ENCODE measurements around the gene SPANXN4.

Gene SPANXN4, protein sequence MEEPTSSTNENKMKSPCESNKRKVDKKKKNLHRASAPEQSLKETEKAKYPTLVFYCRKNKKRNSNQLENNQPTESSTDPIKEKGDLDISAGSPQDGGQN

GRCh38 chrX:143025628-143026027 is at the start of gene SPANXN4:
Gene SPANXN4, plus strand, starts transcription at chrX:143025928. Its CDS starts 87 bp downstream, at chrX:143026015.
- no peak for DNase-seq

DNA sequence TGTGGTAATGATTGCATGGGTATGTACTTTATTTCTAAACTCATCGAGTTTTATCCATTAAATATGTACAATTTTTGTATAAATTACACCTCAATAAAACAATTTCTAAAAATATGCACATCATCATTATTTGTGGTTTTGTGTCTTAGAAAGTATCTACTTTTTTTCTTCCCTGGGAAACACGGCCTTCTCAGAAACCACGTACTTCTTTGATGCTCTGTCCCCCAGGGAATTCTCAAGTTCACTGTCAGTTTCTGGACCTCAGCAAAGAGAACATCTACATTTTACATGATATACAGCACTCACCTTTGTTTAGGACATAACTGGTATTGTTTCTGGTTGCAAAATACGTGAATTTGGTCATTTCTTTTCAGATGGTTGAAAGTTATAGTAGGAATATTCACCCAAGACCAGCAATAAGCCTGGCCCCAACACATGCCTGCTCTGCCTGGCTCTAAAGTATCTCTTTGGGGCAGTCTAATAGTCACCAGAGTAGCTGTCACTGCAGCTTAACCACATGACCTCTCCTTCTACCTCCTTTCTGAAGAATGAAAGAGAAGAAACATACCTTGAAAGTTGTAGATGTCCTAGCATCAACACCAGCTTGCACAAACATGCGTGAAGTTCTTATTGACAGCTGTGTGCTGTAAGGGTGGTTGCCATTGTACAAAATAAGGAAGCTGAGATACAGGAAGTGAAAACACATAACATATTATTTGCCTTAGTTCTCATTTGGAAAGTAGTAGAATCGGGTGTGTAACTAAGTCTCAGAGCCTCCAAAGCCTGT is 48.4 kb upstream of the SPANXN4 start:
- DNase-seq = no peak

- no peak for DNase-seq
These were observed 47.5 kb upstream of the SPANXN4 start for GRCh38 chrX:142978130-142978684.

DNA sequence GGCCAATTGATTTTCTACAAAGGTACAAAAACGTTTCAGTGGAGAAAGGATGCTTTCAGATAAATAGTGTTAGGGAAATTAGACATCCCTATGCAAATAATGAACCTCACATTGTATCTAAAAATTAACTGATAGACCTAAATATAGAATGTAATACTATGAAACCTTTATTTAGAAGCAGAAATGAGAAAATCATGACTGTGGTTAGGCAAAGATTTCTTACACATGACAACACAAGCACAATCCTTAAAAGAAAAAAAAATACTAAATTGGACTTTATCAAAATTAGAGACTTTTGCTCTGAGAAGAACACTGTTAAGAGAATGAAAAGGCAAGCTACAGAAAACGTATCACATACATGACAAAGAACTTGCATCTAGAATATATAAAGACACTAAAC is 43.0 kb upstream of the SPANXN4 start:
- DNase-seq = no peak

DNA sequence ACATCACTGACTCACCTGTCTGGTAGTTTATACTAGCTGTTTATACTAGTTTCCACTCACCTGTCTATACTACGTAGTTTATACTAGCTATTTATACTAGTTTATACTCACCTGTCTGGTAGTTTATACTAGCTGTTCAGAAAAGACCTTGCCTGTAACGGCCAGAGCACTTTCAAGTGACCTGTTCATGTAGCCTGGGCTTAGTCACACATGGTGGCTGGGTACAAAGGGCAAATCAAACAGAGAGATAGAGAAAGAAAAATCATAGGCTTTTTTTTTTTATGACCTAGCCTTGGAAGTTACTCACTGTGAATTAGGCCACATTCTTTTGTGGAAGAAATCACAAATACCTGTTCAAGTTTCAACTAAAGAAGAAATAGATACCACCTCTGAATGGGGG is 30.7 kb upstream of the SPANXN4 start:
- DNase-seq = no peak

DNA sequence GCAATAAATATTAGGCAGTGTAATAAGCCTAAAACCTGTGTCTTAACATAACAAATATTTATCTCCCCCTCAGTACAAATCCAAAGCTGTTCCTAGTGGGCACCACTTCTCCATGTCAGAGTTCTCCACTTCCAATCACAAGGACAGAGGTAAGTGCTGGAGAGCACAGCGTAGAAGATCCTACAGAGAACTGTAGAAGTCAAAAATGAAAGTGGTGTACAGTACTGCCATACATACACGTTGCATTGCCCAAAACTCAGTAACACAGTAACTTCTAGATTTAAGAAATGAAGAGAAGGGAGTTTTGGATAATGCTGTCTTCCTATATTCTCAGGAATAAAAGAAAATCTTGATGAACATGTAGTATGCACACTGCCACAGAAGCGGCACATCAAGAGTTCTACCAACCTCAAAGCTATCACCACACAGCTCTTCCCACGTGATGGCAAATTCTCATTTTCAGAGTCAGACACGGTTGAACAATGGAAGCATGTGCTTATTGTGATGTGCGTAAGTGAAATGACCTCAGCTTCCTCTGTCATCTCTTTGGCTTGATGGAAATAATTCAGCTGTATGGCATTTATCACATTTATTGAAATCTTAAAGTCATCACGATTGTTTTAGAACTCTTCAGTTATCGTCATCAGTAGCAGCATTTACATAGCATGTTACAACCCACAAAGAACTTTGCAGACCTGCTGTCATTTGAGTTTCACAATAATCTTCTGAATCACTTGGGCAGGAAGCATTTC is 27.1 kb upstream of the SPANXN4 start:
- DNase-seq = no peak

DNA sequence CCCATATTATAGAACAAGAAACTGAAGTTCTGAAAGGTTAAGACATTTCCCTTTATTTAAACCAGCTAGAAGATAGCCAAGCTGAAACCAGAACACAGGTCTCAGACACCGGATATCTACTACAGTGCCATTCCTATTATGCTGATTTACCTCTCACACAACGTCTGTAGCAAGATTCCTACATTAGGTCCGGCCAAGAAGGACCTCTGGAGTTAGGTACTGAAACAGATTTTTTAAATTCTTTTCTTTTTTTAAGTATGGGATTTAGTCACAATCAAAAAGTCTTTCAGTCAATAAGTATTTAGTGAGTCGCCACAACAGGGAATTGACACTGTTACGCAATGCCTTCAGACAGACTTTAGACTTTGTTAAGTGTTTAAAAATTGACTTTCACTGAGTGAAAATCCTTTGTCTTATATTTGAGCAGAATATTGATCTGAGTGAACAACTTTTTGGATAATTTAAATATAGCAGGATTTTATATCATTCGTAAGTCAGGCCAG is 26.5 kb upstream of the SPANXN4 start:
- DNase-seq = no peak

DNA sequence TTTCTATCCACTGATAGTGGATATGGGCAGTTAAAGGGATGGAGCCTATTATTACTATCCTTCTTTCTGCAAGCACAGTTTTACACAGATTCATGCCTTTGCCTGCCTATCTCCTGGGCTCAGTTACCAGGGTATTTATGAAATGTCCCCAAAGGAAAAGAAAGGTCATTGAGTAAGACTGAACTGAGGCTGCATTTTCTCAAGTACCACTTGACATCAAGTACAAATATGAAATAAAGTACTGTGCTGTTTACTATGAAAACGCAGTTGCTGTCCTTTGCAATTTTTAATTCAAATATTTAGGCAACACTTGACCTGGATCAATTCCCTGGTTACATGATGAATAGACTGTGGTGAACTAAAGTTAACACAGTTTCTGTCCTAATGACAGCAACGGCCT is 23.5 kb upstream of the SPANXN4 start:
- DNase-seq = no peak

- no peak for DNase-seq
These were observed 8.5 kb upstream of the SPANXN4 start for GRCh38 chrX:143017272-143017671.

DNA sequence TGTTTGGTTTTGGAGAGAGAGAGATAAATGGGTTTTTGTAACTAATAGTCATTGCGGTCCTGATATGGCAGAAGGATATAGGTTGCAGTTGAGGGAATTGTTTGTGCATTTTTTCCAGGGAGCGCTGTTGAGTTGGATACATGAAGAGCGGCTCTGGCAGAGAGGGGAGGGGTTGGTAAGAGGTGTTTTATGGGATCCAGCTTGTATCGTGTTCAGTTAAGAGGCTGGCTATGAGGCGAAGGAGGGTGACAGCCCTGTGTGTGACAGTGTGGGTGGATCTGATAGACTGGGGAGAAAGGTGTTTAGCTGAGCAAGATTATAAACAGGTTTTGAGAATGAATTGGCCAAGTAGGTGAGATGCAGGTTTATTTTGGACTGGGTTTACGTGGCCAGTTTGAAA is 1.5 kb downstream of the SPANXN4 start:
- no peak for DNase-seq

GRCh38 chrX:143047511-143047910 is 21.8 kb downstream of the SPANXN4 start:
- no peak for DNase-seq

DNA sequence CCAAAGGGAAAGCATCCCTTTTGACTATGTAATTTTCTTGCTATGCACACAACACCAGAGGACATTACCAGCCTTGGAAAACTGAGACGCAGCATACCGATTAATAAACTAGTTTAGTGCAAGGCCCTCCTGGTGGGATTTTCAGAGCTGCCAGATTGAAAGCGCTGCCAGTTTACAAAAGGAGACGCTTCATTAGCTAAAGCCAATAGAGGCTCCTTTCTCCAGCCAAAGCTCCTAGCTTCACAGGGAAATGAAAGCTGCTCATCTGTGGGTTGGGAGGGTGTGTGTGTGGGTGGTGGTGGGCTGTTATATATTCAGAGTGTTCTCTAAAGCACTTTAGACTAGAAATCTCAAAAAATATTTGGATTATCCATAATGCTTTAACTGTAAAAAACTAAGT is 32.4 kb downstream of the SPANXN4 start:
- DNase-seq = no peak

DNA sequence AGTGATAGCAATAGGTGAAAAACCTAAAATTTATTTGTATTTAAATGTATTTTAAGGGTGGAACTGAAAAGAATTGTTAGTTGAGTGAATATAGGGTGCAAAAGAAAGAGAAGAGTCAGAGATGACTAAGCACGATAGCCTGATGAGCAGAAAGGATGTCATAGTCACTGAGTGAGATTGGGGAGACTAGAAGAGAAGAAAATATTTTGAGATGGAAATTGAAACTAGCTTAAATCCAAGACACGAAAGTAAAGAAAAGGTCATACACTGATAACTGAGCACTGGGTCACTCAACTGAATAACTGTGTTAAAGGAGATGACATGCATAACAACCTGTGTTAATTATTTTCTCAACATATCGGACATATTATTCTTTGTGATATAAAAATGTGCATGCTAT is 55.5 kb downstream of the SPANXN4 start:
- no peak for DNase-seq

DNA sequence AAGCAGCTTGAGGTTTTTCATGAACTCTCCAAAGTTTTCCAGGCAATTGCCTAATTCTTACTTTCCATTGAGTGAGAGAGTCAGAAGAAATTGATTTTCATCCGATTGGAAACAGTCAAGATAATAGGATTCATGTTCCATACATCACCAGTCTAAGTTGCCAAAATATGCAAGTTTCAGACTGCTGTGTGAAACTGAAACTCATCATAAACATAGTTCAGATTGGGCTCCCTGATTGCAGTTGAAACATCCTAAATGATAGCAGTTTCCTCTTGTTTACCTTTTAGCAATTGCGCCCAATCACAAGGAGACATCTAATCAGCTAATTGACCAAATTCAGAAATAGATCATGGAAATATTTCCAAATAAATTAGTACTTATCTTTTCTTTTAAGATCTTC is 56.8 kb downstream of the SPANXN4 start:
- DNase-seq = no peak
